ENCODE results near the gene DNHD1.

DNA sequence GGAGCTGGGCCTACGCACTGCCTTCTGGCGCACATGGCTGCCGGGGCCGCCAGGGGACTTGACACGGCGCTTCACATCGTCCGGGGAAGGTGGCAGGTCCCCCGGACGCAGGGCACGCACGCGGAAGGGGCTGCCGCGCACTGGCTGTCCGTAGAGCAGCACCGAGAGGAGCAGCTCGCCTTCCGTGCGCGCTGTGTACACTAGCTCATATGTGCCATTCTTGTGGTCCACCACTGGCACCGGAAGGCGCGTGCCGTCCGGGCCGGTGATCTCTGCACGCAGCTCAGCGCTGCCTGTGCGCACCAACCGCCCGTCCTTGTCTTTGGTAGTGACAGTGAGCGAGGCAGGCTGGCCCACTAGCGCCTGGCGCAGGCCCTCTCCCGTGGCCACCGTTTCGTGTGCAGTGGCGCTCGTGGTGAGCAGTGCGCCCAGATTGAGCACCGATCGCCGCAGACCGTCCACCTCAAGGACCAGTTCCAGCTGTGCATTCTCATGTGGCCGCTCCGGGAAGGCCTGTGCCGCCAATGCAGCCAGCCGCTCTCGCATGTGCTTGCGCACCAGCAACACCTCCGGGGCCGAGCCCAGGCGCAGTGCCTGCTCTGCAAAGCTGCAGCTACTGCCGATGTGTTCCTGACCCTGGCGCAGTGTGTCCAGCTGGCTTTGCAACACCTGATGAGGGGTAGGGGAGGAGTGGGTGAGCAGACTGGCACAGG lies 40.6 kb upstream of the DNHD1 start:
- TF ChIP-seq CTCF (IDR thresholded peaks at IDR 0.05; ENCODE audit: poor library complexity): no peak
- no peak for TF ChIP-seq EZH2 (IDR thresholded peaks at IDR 0.05; ENCODE audit: borderline replicate concordance)
- TF ChIP-seq EZH2phosphoT487 (IDR thresholded peaks at IDR 0.05; ENCODE audit: low read depth, severe bottlenecking, unreplicated experiment): no peak

All from hepatocyte (in vitro differentiated cells).